Esophagus muscularis mucosa (tissue), 4 donors: ENCODE results near the gene ATP1A1. TPM values are rescaled to one million over a fixed set of nuclear protein-coding genes. Genes with fewer than 3 reads are reported as not detected.

Experiments
- DNase-seq: peaks from one replicate; pipeline ENCODE4 v3.0.0-alpha.2; 2017; ENCODE audit errors: extremely low spot score
- H3K27ac ChIP-seq, 4 donors: fragments of 200-600 bp; sonication (generic); replicated peaks in 1 of 4; 1 replicate in 3 of 4; 2 replicates in 1 of 4; pipeline ENCODE4 v1.5.1; 2016 to 2019; ENCODE audit warnings: mild to moderate bottlenecking in 1 of 4
- H3K27me3 ChIP-seq, 4 donors: fragments of 200-600 bp; sonication (generic); one replicate each; pipeline versions ENCODE4 v1.5.1 to v1.6.0; 2016 to 2019
- H3K36me3 ChIP-seq, 4 donors: fragments of 200-600 bp; sonication (generic); one replicate each; pipeline ENCODE4 v1.5.1; 2016 to 2019
- H3K4me1 ChIP-seq, 4 donors: fragments of 200-600 bp; sonication (generic); one replicate each; pipeline ENCODE4 v1.5.1; 2016 to 2019
- H3K4me3 ChIP-seq, 4 donors: fragments of 200-600 bp; sonication (generic); 1 replicate in 2 of 4; 2 replicates in 2 of 4; pipeline ENCODE4 v1.5.1; 2016 to 2019; ENCODE audit warnings: mild to moderate bottlenecking in 4 of 4, moderate library complexity in 1 of 4
- H3K9me3 ChIP-seq, 4 donors: fragments of 200-600 bp; sonication (generic); 1 replicate in 3 of 4; 2 replicates in 1 of 4; pipeline ENCODE4 v1.5.1; 2016 to 2019
- CTCF ChIP-seq, 3 experiments: fragments of 200-600 bp in 2 of 3; fragments of 450-650 bp in 1 of 3; sonication (generic) in 2 of 3; IDR thresholded peaks; one replicate each; pipeline ENCODE4 v1.5.1; 2017 to 2019; ENCODE audit warnings: antibody characterized with exemption in 3 of 3, mild to moderate bottlenecking in 2 of 3, moderate library complexity in 1 of 3
- EP300 ChIP-seq: sonication (generic); formaldehyde crosslinking; IDR thresholded peaks from one replicate; pipeline ENCODE4 v1.6.1; 2017; ENCODE audit warnings: antibody characterized with exemption
- POLR2A ChIP-seq: fragments of 450-650 bp; IDR thresholded peaks from one replicate; pipeline ENCODE4 v1.6.1; 2017; ENCODE audit warnings: antibody characterized with exemption, moderate library complexity, mild to moderate bottlenecking, low read depth
- POLR2AphosphoS5 ChIP-seq, 2 donors: sonication (generic); formaldehyde crosslinking; IDR thresholded peaks; one replicate each; pipeline ENCODE4 v1.6.1; 2017; ENCODE audit warnings: antibody characterized with exemption in 2 of 2
- WGBS: methylation state at CpG from one replicate; pipeline ENCODE4 v1.1.5; 2018; 5-methylcytosine and 5-hydroxymethylcytosine counted together
- intact Hi-C: fragments of 100-400 bp; cut with DNase I; formaldehyde crosslinking; loops from one replicate; pipeline ENCODE4 v1.15.1; 2023
- total RNA-seq, 4 donors: library from RNA; depleted of rRNA; stranded (reverse); fragments of >200 nt; gene quantifications; one replicate each; pipeline versions ENCODE4 v1.1.0 to v1.2.1, GENCODE V29; 2016

Gene ATP1A1
- total RNA-seq, 4 donors from 2014 or later = 90.1 to 196 (median 157) TPM

- no peak overlapping the region for H3K27ac ChIP-seq
- H3K9me3 ChIP-seq = no peaks in the 10 kb centered on the region
- H3K4me1 ChIP-seq = peaks cover 54 to 65% (median 58%) of the 10 kb centered on the region in 4 donors
- no peak overlapping the region for H3K4me3 ChIP-seq
- intact Hi-C loops = loop anchor here (5.0 kb wide), 1 partner anchor 34 kb away; no protein-coding TSS in a partner anchor
- DNase-seq = no peak
- TF ChIP-seq POLR2AphosphoS5 (IDR thresholded peaks at IDR 0.05) (no peak), EP300 (no peak), CTCF (IDR thresholded peaks at IDR 0.05) (no peak), POLR2A (no peak)
- WGBS = 86% methylated on average over 4 of the region's 4 CpGs
- peaks cover 18 to 44% (median 37%) of the 10 kb centered on the region in 4 donors for H3K36me3 ChIP-seq
- no peaks in the 10 kb centered on the region for H3K27me3 ChIP-seq
Measured at GRCh38 chr1:116382857-116383483, 9.9 kb downstream of the ATP1A1 start.

- WGBS = 70% methylated on average over 4 of the region's 4 CpGs
- Histone ChIP-seq H3K9me3 (no peaks in the 10 kb centered on the region), H3K36me3 (peaks cover 47 to 74% (median 68%) of the 10 kb centered on the region in 4 donors), H3K4me1 (peaks cover 23 to 51% (median 28%) of the 10 kb centered on the region in 4 donors), H3K27me3 (no peaks in the 10 kb centered on the region), H3K4me3 (no peak overlapping the region), H3K27ac (no peak overlapping the region)
- TF ChIP-seq POLR2AphosphoS5 (IDR thresholded peaks at IDR 0.05) (no peak), CTCF (IDR thresholded peaks at IDR 0.05) (no peak), POLR2A (no peak), EP300 (no peak)
- DNase-seq = no peak
- intact Hi-C loops = no loop called here
Measured at GRCh38 chr1:116386042-116386441, 13.0 kb downstream of the ATP1A1 start.

- Histone ChIP-seq H3K27me3 (no peaks in the 10 kb centered on the region), H3K4me3 (no peak overlapping the region), H3K9me3 (no peaks in the 10 kb centered on the region), H3K4me1 (peaks cover 8 to 40% (median 12%) of the 10 kb centered on the region in 4 donors), H3K27ac (no peak overlapping the region), H3K36me3 (peaks cover 59 to 89% (median 82%) of the 10 kb centered on the region in 4 donors)
- intact Hi-C loops = no loop called here
- WGBS = 87% methylated on average over 6 of the region's 6 CpGs
- TF ChIP-seq POLR2A (no peak), EP300 (no peak), CTCF (IDR thresholded peaks at IDR 0.05) (no peak), POLR2AphosphoS5 (IDR thresholded peaks at IDR 0.05) (no peak)
- DNase-seq = no peak
Measured at GRCh38 chr1:116387551-116387950, 14.5 kb downstream of the ATP1A1 start.

- WGBS = 96% methylated on average over 3 of the region's 3 CpGs
- TF ChIP-seq POLR2A = no peak
- TF ChIP-seq CTCF (IDR thresholded peaks at IDR 0.05) = no peak
- no peak for TF ChIP-seq EP300
- TF ChIP-seq POLR2AphosphoS5 (IDR thresholded peaks at IDR 0.05) = no peak
Measured at GRCh38 chr1:116388122-116388521, 15.1 kb downstream of the ATP1A1 start.

More at GRCh38 chr1:116388122-116388521, 15.1 kb downstream of the ATP1A1 start:
- H3K4me1 ChIP-seq = peaks cover 3 to 35% (median 7%) of the 10 kb centered on the region in 4 donors
- H3K9me3 ChIP-seq = no peaks in the 10 kb centered on the region
- H3K36me3 ChIP-seq = peaks cover 64 to 95% (median 88%) of the 10 kb centered on the region in 4 donors
- intact Hi-C loops = no loop called here
- H3K27ac ChIP-seq = no peak overlapping the region
- no peak overlapping the region for H3K4me3 ChIP-seq
- no peak for DNase-seq
- no peaks in the 10 kb centered on the region for H3K27me3 ChIP-seq
